Fibroblast of lung (primary cell): ENCODE measurements around the gene MBOAT1.

Experiments used
- EZH2 ChIP-seq: IDR thresholded peaks from 2 replicates; pipeline ENCODE4 v1.5.1; 2012; ENCODE audit warnings: low read length, control low read depth, mild to moderate bottlenecking; ENCODE audit errors: missing control alignments
- TF ChIP-seq, protein P1 (sequence below), 2 donors: IDR thresholded peaks in 1 of 2; conservative IDR thresholded peaks in 1 of 2; 1 replicate in 1 of 2; 2 replicates in 1 of 2; pipeline ENCODE4 v1.5.1; 2011 to 2012; ENCODE audit warnings: low read length in 2 of 2, control low read depth in 1 of 2, inconsistent platforms in 1 of 2, low read depth in 1 of 2, mild to moderate bottlenecking in 1 of 2

DNA sequence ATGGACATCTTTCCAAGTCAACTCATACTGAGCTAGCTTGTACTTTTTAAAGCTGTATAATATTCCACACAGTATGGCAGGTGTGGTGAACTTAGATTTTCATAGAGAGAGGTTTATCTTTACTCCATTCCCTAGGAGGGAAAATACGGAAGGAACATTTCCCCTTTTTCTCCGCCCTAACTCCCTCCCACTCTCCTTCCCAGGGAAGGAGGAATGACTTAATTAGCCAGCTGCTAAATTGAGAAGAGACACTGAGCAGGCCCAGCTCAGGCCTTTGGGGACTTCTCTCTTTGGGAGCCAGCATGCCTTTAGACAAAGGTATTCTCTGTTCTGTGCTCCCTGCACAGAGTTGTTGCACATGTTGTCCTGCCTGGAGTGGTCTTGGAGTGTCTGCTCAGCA is 46.1 kb downstream of the MBOAT1 start:
- TF ChIP-seq, protein P1, sequence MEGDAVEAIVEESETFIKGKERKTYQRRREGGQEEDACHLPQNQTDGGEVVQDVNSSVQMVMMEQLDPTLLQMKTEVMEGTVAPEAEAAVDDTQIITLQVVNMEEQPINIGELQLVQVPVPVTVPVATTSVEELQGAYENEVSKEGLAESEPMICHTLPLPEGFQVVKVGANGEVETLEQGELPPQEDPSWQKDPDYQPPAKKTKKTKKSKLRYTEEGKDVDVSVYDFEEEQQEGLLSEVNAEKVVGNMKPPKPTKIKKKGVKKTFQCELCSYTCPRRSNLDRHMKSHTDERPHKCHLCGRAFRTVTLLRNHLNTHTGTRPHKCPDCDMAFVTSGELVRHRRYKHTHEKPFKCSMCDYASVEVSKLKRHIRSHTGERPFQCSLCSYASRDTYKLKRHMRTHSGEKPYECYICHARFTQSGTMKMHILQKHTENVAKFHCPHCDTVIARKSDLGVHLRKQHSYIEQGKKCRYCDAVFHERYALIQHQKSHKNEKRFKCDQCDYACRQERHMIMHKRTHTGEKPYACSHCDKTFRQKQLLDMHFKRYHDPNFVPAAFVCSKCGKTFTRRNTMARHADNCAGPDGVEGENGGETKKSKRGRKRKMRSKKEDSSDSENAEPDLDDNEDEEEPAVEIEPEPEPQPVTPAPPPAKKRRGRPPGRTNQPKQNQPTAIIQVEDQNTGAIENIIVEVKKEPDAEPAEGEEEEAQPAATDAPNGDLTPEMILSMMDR (conservative IDR thresholded peaks at IDR 0.05 in 1 of 2, IDR thresholded peaks at IDR 0.05 in 1 of 2; ENCODE audit: low read depth in 1 of 2, low read length in 2 of 2) = no peak
- TF ChIP-seq EZH2 = no peak
